NCI-H2227 (cell line): ENCODE measurements around the gene MPZL1.
"Not testable (repeated sequence)": the region's sequence is repeated elsewhere in the genome, so short reads cannot be mapped to it uniquely, and the experiment has no call there.

ENCODE experiments used
- DNase-seq: peaks from one replicate; lab custom pipeline; 2025; ENCODE audit not compliant: unreplicated experiment; lab: John Stamatoyannopoulos, UW

Gene MPZL1

GRCh38 chr1:167718914-167719691 lies 2.7 kb upstream of the MPZL1 start:
- no peak for DNase-seq

GRCh38 chr1:167719715-167720421 lies 1.9 kb upstream of the MPZL1 start:
- DNase-seq, result not testable (repeated sequence)

GRCh38 chr1:167720965-167721616 lies 691 bp upstream of the MPZL1 start:
- peak; percentile 48 for DNase-seq

- DNase-seq, result peak; percentile 77
Measured at GRCh38 chr1:167722152-167722869, 529 bp downstream of the MPZL1 start.

GRCh38 chr1:167722870-167723251 lies 1.1 kb downstream of the MPZL1 start:
- DNase-seq, result no peak

GRCh38 chr1:167723707-167724323 lies 2.0 kb downstream of the MPZL1 start:
- no peak for DNase-seq

- no peak for DNase-seq
Measured at GRCh38 chr1:167726008-167726407, 4.2 kb downstream of the MPZL1 start.

GRCh38 chr1:167728818-167729410 lies 7.1 kb downstream of the MPZL1 start:
- no peak for DNase-seq

GRCh38 chr1:167734227-167734626 lies 12.4 kb downstream of the MPZL1 start:
- DNase-seq, result no peak

- DNase-seq, result no peak
Measured at GRCh38 chr1:167734841-167735240, 13.1 kb downstream of the MPZL1 start.

GRCh38 chr1:167737169-167737568 lies 15.4 kb downstream of the MPZL1 start:
- no peak for DNase-seq

- DNase-seq, result no peak
Measured at GRCh38 chr1:167738158-167738557, 16.4 kb downstream of the MPZL1 start.

GRCh38 chr1:167739752-167740151 lies 18.0 kb downstream of the MPZL1 start:
- DNase-seq, result no peak

GRCh38 chr1:167741103-167741502 lies 19.3 kb downstream of the MPZL1 start:
- DNase-seq, result not testable (repeated sequence)

- not testable (repeated sequence) for DNase-seq
Measured at GRCh38 chr1:167742392-167743057, 20.7 kb downstream of the MPZL1 start.

GRCh38 chr1:167744901-167745300 lies 23.1 kb downstream of the MPZL1 start:
- no peak for DNase-seq

GRCh38 chr1:167746013-167746672 lies 24.4 kb downstream of the MPZL1 start:
- DNase-seq, result no peak

GRCh38 chr1:167746988-167747655 lies 25.3 kb downstream of the MPZL1 start:
- no peak for DNase-seq

GRCh38 chr1:167747988-167748387 lies 26.2 kb downstream of the MPZL1 start:
- no peak for DNase-seq
